ENCODE data around the gene WNT4.

GRCh38 chr1:22177354-22178003 is 34.6 kb upstream of the WNT4 start:
- TF ChIP-seq, protein P1, sequence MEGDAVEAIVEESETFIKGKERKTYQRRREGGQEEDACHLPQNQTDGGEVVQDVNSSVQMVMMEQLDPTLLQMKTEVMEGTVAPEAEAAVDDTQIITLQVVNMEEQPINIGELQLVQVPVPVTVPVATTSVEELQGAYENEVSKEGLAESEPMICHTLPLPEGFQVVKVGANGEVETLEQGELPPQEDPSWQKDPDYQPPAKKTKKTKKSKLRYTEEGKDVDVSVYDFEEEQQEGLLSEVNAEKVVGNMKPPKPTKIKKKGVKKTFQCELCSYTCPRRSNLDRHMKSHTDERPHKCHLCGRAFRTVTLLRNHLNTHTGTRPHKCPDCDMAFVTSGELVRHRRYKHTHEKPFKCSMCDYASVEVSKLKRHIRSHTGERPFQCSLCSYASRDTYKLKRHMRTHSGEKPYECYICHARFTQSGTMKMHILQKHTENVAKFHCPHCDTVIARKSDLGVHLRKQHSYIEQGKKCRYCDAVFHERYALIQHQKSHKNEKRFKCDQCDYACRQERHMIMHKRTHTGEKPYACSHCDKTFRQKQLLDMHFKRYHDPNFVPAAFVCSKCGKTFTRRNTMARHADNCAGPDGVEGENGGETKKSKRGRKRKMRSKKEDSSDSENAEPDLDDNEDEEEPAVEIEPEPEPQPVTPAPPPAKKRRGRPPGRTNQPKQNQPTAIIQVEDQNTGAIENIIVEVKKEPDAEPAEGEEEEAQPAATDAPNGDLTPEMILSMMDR (IDR thresholded peaks at IDR 0.05; ENCODE audit: low read depth, low read length, poor library complexity, severe bottlenecking), result no peak
- TF ChIP-seq EZH2phosphoT487 (IDR thresholded peaks at IDR 0.05; ENCODE audit: borderline replicate concordance, low read length), result no peak

All from DOHH2 (cell line).